Measurements from ENCODE around the gene VPS4B.
"Not testable (repeated sequence)": the region's sequence is repeated elsewhere in the genome, so short reads cannot be mapped to it uniquely, and the experiment has no call there.

Gene VPS4B

DNA sequence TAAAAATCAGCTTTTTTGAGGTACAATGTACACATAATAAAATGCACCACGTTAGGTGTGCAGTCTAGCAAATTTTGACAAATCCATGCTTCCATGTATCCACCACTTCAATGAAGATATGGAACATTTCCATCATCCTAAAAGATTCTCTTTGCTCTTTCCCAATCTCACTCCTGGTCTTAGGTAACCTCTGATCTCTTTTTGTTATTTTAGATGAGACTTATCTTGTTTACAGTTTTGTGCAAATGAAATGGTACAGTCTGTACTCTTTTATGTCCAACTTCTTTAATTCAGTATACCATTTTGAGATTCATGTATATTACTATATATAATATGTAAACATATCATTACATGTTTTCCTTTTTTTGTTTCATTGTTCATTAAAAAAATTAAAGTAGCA lies 38.1 kb upstream of the VPS4B start:
- no peak overlapping the region for H3K4me3 ChIP-seq (ENCODE audit: control insufficient read depth, low read depth, low read length)
- DNase-seq (ENCODE audit: low read depth), result no peak
- TF ChIP-seq CTCF (conservative IDR thresholded peaks at IDR 0.05; ENCODE audit: control insufficient read depth, insufficient read depth, low read depth, low read length), result no peak

- no peak overlapping the region for H3K4me3 ChIP-seq (ENCODE audit: control insufficient read depth, low read depth, low read length)
- DNase-seq (ENCODE audit: low read depth), result no peak
- no peak for TF ChIP-seq CTCF (conservative IDR thresholded peaks at IDR 0.05; ENCODE audit: control insufficient read depth, insufficient read depth, low read depth, low read length)
Measured at GRCh38 chr18:63457977-63458376, 35.7 kb upstream of the VPS4B start.

GRCh38 chr18:63454497-63454896 lies 32.2 kb upstream of the VPS4B start:
- no peak for DNase-seq (ENCODE audit: low read depth)
- H3K4me3 ChIP-seq (ENCODE audit: control insufficient read depth, low read depth, low read length), result no peak overlapping the region
- TF ChIP-seq CTCF (conservative IDR thresholded peaks at IDR 0.05; ENCODE audit: control insufficient read depth, insufficient read depth, low read depth, low read length), result no peak

- DNase-seq (ENCODE audit: low read depth); H3K4me3 ChIP-seq (ENCODE audit: control insufficient read depth, low read depth, low read length): not testable (repeated sequence)
Measured at GRCh38 chr18:63452751-63453150, 30.5 kb upstream of the VPS4B start.

DNA sequence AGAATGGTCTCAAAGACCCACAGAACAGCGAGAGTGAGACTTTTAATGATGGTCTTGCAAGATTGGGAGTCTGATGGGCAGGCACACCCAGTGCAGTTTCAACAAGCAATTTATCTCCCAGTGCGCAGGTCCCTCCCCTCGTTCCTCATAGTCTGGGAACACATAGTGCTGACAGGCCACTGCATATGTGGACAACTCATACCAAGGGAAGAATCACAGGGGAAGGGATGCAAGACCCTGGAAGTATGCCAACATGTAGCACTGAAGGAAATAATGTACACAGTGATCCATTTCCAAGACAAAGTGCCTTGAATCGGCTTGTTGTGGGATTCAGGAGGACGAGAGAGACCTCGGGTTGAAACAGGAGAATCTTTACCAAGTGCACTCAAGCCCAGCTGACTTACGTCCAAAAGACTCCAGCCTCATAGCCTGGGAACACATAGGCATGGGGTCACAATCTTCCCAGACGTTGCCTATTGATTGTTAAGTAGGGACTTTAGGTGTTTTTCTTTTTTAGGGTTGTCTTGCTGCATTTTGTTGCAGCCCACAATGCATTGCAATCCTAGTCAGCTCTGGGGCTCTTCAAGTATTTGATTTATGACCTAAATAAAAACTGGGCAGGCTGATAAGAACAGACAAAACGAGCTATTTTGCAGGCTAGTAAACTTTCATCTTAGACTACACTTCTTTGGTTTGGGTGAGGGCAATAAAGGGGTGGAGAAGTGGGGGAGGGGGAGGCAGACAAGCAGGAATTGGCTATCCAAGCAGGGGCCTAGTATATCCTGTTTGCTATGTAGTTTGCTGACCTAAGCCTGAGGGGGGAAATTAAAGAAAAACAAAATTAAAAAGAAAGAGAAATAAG lies 29.8 kb upstream of the VPS4B start:
- no peak for TF ChIP-seq CTCF (conservative IDR thresholded peaks at IDR 0.05; ENCODE audit: control insufficient read depth, insufficient read depth, low read depth, low read length)
- no peak overlapping the region for H3K4me3 ChIP-seq (ENCODE audit: control insufficient read depth, low read depth, low read length)
- peak; percentile 68 for DNase-seq (ENCODE audit: low read depth)

DNA sequence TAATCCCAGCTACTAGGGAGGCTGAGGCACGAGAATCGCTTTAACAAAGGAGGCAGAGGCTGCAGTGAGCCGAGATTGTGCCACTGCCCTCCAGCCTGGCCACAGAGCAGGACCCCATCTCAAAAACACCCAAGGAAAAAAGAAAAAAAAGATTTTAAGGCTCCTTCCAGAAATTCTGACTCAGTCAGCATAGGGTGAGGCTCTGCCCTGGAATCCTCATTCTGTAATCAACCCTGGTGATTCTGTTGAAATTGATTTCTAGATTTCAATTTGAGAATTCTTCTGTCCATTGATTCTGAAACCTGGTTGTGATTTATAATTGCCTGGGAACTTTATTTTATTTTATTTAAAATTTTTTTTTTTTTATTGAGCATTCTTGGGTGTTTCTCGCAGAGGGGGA lies 27.1 kb upstream of the VPS4B start:
- TF ChIP-seq CTCF (conservative IDR thresholded peaks at IDR 0.05; ENCODE audit: control insufficient read depth, insufficient read depth, low read depth, low read length), result no peak
- no peak for DNase-seq (ENCODE audit: low read depth)

DNA sequence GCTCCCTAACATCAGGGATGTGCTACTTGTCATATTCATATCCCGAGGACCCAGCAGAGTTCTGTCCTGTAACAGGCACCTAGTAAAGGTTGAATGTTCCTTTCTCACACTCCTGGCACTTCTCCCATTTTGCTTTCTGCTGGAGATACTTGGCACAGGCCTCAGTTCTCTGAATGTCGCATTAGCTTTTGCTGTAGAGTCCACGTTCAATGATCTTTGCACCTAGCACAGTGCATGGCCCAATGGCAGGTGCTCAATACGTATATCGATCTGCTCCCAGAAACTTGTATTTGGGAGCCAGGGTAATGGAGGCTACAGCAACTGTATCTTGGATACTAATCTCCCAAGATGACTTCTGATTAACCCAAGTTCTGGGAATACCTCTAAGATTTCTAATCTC lies 24.8 kb upstream of the VPS4B start:
- TF ChIP-seq CTCF (conservative IDR thresholded peaks at IDR 0.05; ENCODE audit: control insufficient read depth, insufficient read depth, low read depth, low read length), result no peak
- no peak for DNase-seq (ENCODE audit: low read depth)

More for the DNA sequence above, 27.1 kb upstream of the VPS4B start:
- H3K4me3 ChIP-seq (ENCODE audit: control insufficient read depth, low read depth, low read length), result no peak overlapping the region

More for the DNA sequence above, 24.8 kb upstream of the VPS4B start:
- no peak overlapping the region for H3K4me3 ChIP-seq (ENCODE audit: control insufficient read depth, low read depth, low read length)
